ENCODE measurements around the gene HECW1.

DNA sequence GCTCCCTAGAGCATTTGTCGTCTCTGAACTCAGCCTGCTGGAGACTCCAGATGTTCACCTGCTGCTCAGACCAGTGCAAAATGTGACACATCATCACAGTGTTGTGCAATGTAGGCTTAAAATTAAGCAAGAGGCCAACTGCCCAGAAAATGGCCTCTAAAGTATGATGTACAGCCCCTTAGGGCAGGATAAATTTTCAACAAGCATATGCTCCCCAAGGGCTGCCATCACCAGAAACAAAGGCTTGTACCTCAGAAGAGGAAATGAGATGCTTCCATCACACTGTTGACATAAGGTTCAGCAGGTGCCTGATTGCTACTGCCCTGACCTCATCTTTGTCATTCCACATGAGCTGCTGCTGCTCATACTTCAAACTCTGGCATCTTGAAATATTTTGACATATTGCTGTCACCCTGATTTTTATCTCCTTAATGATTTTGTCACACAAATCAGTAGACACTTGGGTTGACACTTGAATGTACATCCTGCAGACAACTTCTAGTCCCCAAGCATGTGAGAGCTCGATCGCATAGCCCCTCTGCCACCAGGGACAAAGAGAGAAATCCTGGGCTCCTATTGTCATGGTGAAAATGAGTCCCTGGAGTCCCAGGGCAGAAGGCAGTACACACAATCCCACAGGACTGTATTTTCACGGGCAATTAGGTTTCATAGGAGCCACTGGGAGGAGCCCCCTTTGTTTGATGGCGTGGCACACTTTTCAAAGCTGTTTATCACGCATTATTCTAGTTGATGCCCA, 250.8 kb downstream of the HECW1 start:
- TF ChIP-seq SREBF2 (IDR thresholded peaks at IDR 0.05), result no peak
- TF ChIP-seq, protein P1, sequence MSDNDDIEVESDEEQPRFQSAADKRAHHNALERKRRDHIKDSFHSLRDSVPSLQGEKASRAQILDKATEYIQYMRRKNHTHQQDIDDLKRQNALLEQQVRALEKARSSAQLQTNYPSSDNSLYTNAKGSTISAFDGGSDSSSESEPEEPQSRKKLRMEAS (IDR thresholded peaks at IDR 0.05), result no peak
- TF ChIP-seq, protein P2, sequence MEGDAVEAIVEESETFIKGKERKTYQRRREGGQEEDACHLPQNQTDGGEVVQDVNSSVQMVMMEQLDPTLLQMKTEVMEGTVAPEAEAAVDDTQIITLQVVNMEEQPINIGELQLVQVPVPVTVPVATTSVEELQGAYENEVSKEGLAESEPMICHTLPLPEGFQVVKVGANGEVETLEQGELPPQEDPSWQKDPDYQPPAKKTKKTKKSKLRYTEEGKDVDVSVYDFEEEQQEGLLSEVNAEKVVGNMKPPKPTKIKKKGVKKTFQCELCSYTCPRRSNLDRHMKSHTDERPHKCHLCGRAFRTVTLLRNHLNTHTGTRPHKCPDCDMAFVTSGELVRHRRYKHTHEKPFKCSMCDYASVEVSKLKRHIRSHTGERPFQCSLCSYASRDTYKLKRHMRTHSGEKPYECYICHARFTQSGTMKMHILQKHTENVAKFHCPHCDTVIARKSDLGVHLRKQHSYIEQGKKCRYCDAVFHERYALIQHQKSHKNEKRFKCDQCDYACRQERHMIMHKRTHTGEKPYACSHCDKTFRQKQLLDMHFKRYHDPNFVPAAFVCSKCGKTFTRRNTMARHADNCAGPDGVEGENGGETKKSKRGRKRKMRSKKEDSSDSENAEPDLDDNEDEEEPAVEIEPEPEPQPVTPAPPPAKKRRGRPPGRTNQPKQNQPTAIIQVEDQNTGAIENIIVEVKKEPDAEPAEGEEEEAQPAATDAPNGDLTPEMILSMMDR (IDR thresholded peaks at IDR 0.05), result no peak
- TF ChIP-seq MAZ (IDR thresholded peaks at IDR 0.05; ENCODE audit: borderline replicate concordance, low read depth, low read length), result no peak
- TF ChIP-seq, protein P3, sequence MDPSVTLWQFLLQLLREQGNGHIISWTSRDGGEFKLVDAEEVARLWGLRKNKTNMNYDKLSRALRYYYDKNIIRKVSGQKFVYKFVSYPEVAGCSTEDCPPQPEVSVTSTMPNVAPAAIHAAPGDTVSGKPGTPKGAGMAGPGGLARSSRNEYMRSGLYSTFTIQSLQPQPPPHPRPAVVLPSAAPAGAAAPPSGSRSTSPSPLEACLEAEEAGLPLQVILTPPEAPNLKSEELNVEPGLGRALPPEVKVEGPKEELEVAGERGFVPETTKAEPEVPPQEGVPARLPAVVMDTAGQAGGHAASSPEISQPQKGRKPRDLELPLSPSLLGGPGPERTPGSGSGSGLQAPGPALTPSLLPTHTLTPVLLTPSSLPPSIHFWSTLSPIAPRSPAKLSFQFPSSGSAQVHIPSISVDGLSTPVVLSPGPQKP (IDR thresholded peaks at IDR 0.05; ENCODE audit: low read depth, low read length), result no peak
- TF ChIP-seq, protein P4, sequence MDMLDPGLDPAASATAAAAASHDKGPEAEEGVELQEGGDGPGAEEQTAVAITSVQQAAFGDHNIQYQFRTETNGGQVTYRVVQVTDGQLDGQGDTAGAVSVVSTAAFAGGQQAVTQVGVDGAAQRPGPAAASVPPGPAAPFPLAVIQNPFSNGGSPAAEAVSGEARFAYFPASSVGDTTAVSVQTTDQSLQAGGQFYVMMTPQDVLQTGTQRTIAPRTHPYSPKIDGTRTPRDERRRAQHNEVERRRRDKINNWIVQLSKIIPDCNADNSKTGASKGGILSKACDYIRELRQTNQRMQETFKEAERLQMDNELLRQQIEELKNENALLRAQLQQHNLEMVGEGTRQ (IDR thresholded peaks at IDR 0.05), result no peak
- no peak for TF ChIP-seq JUN (IDR thresholded peaks at IDR 0.05)
- no peak for TF ChIP-seq HOXB5 (CRISPR knock-in tag; IDR thresholded peaks at IDR 0.05)
- TF ChIP-seq ZNF302 (CRISPR knock-in tag; IDR thresholded peaks at IDR 0.05), result no peak
- TF ChIP-seq, protein P5, sequence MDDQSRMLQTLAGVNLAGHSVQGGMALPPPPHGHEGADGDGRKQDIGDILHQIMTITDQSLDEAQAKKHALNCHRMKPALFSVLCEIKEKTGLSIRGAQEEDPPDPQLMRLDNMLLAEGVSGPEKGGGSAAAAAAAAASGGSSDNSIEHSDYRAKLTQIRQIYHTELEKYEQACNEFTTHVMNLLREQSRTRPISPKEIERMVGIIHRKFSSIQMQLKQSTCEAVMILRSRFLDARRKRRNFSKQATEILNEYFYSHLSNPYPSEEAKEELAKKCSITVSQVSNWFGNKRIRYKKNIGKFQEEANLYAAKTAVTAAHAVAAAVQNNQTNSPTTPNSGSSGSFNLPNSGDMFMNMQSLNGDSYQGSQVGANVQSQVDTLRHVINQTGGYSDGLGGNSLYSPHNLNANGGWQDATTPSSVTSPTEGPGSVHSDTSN (IDR thresholded peaks at IDR 0.05), result no peak
- no peak for TF ChIP-seq KDM1A (IDR thresholded peaks at IDR 0.05; ENCODE audit: low read depth)
- TF ChIP-seq JUNB (IDR thresholded peaks at IDR 0.05), result no peak
